Cardiac muscle cell (in vitro differentiated cells and primary cell): ENCODE results near the gene ATP6V0C. TPM values are rescaled to one million over a fixed set of nuclear protein-coding genes. Genes with fewer than 3 reads are reported as not detected.

Experiments
- DNase-seq, 2 donors: peaks; one replicate each; pipeline versions ENCODE4 v3.0.0 to v3.0.0-alpha.2; 2010 to 2017; ENCODE audit warnings: low read depth in 1 of 2, low spot score in 1 of 2
- H3K27ac ChIP-seq: fragments of 200-600 bp; sonication (generic); 2 replicates; pipeline ENCODE4 v1.5.1; 2016
- H3K27me3 ChIP-seq: fragments of 200-600 bp; sonication (generic); 2 replicates; pipeline ENCODE4 v1.6.0; 2016; ENCODE audit warnings: control low read depth
- H3K36me3 ChIP-seq: fragments of 200-600 bp; sonication (generic); 2 replicates; pipeline ENCODE4 v1.5.1; 2016; ENCODE audit warnings: control low read depth
- H3K4me1 ChIP-seq: fragments of 200-600 bp; sonication (generic); 2 replicates; pipeline ENCODE4 v1.8.1; 2017; ENCODE audit warnings: low read depth, mild to moderate bottlenecking, mixed run types
- H3K4me3 ChIP-seq: fragments of 200-600 bp; sonication (generic); 2 replicates; pipeline ENCODE4 v1.5.1; 2016; ENCODE audit warnings: mild to moderate bottlenecking
- H3K9me3 ChIP-seq: fragments of 200-600 bp; sonication (generic); 2 replicates; pipeline ENCODE4 v1.5.1; 2017; ENCODE audit warnings: low read depth, mild to moderate bottlenecking, control low read depth
- polyA plus RNA-seq: library from polyadenylated mRNA; unstranded; fragments of >200 nt; fragmentation: Nextera tagmentation; extraction: Ambion mirVana; gene quantifications from 2 replicates; pipeline ENCODE4 v1.2.1, GENCODE V29; 2016
- total RNA-seq: library from RNA; depleted of rRNA; stranded (reverse); fragments of >200 nt; gene quantifications from 2 replicates; pipeline ENCODE4 v1.2.3, GENCODE V29; 2016
- TF ChIP-seq, protein P1 (sequence below): IDR thresholded peaks from 2 replicates; pipeline ENCODE4 v1.5.1; 2012; ENCODE audit warnings: low read depth, mild to moderate bottlenecking, low read length

ATP6V0C gene
- total and polyA plus RNA-seq, 2 experiments from 2014 or later = 92.4 to 281 TPM

DNA sequence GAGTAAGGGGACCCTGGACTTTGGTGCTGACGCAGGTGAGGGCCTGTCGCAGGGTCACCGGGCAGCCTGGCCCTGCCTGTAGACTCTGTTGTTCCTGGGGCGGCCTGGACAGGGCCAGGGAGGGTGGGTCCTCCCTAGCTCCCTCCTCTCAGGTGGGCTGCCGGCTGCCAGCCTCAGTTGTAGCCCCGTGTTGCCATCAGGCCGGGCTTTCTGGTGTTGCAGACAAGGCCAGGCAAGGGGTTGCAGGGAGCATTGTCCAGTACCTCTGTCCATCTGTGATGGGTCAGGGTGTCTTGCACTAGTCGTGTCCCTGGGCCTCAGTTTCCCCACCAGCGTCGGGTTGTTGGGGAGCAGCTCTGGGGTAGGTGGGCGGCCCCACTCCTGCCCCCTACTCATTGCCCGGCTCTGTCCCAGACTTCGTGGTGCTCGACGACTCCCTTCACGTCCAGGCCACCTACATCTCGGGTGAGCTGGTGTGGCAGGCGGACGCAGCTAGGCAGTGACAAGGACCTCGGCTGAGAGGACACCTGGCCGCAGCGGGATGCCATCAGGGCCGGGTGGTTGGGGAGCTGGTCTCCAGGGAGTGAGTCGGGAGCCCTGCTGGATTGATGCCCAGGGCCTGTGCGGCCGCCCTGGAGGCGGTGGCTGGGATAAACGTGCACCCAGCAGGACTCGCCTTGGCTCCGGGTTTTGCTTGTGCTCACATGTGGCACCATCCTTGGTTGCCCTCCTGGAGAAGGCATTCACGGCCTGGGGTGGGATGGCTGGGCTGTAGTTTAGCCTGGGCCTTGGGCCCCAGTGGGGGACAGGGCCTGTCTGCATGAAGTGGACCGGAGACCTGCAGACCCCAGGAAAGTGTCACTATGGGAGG, 15.5 kb downstream of the ATP6V0C start:
- H3K27ac ChIP-seq = no peak overlapping the region
- H3K27me3 ChIP-seq = no peaks in the 10 kb centered on the region
- H3K9me3 ChIP-seq = no peaks in the 10 kb centered on the region
- H3K36me3 ChIP-seq = peaks cover 6% of the 10 kb centered on the region
- no peaks in the 10 kb centered on the region for H3K4me1 ChIP-seq
- TF ChIP-seq, protein P1, sequence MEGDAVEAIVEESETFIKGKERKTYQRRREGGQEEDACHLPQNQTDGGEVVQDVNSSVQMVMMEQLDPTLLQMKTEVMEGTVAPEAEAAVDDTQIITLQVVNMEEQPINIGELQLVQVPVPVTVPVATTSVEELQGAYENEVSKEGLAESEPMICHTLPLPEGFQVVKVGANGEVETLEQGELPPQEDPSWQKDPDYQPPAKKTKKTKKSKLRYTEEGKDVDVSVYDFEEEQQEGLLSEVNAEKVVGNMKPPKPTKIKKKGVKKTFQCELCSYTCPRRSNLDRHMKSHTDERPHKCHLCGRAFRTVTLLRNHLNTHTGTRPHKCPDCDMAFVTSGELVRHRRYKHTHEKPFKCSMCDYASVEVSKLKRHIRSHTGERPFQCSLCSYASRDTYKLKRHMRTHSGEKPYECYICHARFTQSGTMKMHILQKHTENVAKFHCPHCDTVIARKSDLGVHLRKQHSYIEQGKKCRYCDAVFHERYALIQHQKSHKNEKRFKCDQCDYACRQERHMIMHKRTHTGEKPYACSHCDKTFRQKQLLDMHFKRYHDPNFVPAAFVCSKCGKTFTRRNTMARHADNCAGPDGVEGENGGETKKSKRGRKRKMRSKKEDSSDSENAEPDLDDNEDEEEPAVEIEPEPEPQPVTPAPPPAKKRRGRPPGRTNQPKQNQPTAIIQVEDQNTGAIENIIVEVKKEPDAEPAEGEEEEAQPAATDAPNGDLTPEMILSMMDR = no peak
- DNase-seq = no peak
- H3K4me3 ChIP-seq = no peak overlapping the region

DNA sequence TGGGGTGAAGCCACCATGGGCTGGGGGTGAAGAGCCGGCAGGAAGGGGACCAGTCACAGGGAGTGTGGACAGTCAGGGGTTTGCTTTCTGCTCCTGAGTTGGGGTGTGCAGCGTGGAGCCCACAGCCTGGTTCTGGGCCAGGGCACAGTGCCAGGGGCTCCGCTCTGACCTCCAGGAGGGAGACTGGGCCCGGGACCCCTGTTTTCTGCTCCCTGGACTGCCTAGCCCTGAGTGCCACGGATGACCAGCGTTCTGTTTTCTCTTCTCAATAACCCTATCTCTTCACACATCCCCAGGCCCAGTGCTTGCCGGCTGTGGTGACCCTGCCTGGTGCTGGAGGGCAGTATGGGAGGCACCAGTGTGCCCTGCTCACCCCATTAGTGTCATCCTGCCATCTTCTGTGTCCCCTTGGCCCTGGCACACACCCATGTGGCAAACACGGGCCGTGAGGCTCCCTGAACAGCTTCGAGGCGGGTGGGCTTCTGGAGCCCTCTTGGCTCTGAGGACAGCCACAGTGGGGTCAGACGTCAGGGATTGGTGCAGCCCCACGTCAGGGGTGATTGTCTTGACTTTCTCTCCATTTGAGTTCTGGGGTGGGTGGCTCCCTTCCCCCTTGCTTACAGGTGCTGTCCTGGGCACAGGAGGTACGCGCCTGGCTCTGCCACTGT, 16.3 kb downstream of the ATP6V0C start:
- no peak for DNase-seq
- Histone ChIP-seq H3K4me3 (no peak overlapping the region), H3K27me3 (no peaks in the 10 kb centered on the region), H3K36me3 (peaks cover 3% of the 10 kb centered on the region), H3K9me3 (no peaks in the 10 kb centered on the region), H3K27ac (no peak overlapping the region), H3K4me1 (no peaks in the 10 kb centered on the region)
- TF ChIP-seq, protein P1 = no peak

DNA sequence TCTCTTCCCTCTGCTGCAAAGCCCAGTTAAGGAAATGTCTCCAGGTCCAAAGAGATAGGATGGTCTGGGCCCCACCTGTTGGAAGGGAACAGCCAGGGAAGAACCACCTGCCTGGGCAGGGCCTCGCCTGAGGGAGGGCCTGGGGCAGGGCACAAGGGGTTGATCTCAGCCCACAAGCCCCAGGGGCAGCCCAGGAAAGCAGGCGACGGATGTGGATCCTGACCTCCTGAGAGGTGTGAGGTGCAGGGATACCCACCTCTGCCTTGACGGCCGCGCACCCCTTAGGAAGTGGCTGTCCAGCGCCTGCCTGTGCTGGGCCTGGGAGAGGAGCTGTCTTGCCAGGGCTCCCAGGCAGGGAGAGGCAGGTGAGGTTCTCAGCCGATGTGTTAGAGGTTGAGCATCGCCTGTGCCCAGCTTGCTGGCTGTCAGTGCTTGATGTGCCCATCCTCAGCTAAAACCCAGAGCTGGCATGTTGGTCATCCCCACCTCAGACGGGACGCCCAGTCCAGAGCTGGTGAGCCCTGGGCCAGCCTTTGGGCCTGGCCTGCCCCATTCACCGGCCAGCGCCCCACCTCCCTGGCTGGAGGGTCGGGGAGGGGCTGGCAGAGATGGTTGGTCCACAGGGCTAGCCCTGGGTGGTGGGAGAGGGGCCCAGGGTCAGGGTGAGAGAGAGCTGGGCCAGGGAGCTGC, 17.0 kb downstream of the ATP6V0C start:
- TF ChIP-seq, protein P1 = no peak
- Histone ChIP-seq H3K27me3 (no peaks in the 10 kb centered on the region), H3K27ac (no peak overlapping the region), H3K4me3 (no peak overlapping the region), H3K9me3 (no peaks in the 10 kb centered on the region), H3K36me3 (peaks cover 3% of the 10 kb centered on the region), H3K4me1 (no peaks in the 10 kb centered on the region)
- DNase-seq = no peak

DNA sequence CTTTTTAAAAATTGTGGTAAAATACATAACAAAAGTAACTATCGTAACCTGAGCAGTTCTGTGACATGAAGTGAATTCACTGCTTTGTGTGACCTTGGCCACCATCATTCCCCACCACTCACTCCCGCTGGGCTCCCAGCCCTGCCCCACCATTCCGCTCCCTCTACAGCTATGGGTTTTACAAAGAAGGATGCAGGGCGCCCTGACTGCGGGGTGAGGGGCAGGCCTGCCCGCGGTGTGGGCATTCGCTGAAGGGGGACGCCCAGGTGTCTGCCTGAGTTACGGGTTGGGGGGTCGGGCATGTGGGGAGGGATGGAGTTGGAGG, 17.6 kb downstream of the ATP6V0C start, which contains the start of gene CEMP1:
Gene CEMP1 (minus strand): TSS at position 38 of the 325 bp plus-strand sequence. CDS start 335 bp downstream, outside the sequence.
- Histone ChIP-seq H3K27me3 (no peaks in the 10 kb centered on the region), H3K4me1 (no peaks in the 10 kb centered on the region), H3K36me3 (peaks cover 3% of the 10 kb centered on the region), H3K9me3 (no peaks in the 10 kb centered on the region), H3K27ac (peak within 1 kb of the TSS; percentile 70), H3K4me3 (peak within 1 kb of the TSS; percentile 51)
- no peak for DNase-seq
- TF ChIP-seq, protein P1 = no peak

DNA sequence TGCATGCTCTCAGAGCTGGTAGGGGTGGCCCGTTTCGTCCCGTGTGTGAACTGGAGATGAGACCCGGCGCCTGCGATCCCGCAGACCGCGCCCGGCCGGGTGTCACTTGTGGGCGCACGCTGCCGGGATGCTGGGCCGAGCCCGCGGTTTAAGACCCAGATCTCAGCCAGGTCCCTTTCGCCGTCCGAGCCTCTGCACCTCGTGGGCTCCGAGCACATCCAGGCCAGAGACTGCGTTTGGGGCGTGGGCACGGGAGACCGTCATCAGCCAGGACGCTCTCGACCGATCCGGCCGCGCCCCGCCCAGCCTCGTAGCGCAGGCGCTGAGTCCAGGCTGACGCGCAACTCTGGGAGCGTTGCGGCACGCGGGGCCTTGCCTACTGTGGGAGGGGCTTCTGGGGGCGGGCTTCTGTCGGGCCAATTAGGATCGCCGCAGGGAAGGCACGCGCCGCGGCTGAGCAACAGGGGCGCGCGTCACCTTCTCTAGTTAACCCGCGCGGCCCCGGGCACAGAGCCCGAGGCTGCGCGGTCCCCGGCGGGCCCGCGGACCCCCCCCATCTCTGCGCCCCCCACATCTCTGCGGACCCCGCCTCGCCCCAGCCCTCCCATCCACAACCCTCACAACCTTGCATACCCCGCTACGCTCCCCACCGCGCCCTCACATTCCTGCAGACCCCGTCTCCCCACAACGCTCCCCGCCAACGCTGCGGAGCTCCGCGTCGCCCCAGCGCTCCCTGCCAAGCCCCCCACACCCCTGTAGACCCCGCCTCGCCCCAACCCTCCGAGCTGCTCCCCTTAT, 18.1 kb downstream of the ATP6V0C start:
- H3K27me3 ChIP-seq = no peaks in the 10 kb centered on the region
- H3K4me1 ChIP-seq = peaks cover under 1% of the 10 kb centered on the region
- TF ChIP-seq, protein P1 = no peak
- peaks cover 3% of the 10 kb centered on the region for H3K36me3 ChIP-seq
- DNase-seq = peak; percentile 98 to 99
- H3K4me3 ChIP-seq = peak overlapping the region; percentile 51
- no peaks in the 10 kb centered on the region for H3K9me3 ChIP-seq
- peak overlapping the region; percentile 70 for H3K27ac ChIP-seq
